GM12873 (cell line): Measurements from ENCODE around the gene ACKR3.
A peak's percentile ranks its signal among the peaks of the same experiment; 100 is the strongest.

Source experiments
- CTCF ChIP-seq: IDR thresholded peaks from 2 replicates; pipeline ENCODE4 v1.5.1; 2012; ENCODE audit warnings: low read depth, mild to moderate bottlenecking, moderate library complexity, low read length, control low read depth; ENCODE audit not compliant: insufficient read depth; ENCODE audit errors: missing control alignments

ACKR3 gene

DNA sequence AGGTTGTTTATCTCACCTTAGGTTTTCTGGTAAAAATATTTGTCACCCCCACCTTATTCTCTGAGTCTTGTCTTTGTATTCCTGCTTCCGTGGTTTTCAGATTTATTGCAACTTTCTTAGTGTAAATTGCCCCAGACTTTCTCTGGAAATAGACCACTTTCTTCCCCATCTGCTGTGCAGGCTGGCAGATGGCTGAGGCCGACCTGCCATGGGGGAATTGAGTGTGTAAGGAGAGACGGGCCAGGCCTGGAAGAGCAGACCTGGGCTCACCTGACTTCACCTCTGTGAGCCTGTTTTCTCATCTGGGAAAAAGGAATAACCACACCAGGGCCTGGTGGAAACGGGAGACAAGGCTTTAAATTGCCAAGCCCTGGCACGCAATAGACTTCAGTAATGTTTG, 44.9 kb downstream of the ACKR3 start:
- no peak for TF ChIP-seq CTCF

DNA sequence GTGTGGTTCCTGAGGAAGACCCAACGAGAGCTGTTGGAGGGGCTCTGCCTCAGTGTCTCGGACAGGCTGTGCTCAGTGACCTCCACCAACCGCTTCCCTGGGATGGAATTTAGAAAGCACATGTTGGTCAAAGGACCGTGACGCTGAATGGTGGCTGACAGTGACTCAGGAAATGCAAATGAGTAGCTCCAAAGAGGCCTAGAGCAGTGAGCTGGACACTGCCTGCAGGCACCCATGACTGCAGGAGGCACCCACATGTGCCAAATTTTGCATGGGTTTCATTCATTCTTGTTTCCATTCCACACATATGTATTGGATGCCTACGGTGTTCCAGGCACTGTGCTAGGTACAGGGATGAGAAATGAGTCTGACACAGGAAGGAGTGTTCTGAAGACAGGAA, 46.4 kb downstream of the ACKR3 start:
- no peak for TF ChIP-seq CTCF

DNA sequence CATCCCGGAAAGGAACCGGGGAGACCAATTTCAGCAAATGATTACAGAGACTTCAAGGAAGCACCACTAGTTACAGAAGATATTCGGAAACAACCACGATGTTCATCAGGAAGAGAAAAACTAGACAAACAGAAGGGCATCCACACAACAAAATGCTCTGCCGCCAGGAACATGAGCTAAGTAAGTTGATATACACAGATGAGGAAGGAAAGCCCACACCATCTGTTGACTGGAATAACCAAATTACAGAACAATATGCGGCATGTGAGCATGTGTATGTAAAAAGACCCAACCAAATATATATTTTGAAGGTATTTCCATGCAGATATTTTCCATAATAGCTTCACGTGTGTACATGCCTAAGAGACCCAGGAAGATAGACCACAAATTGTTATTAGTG, 47.0 kb downstream of the ACKR3 start:
- TF ChIP-seq CTCF, result no peak

- TF ChIP-seq CTCF, result no peak
These were observed 47.7 kb downstream of the ACKR3 start for GRCh38 chr2:236617221-236617737.

GRCh38 chr2:236617796-236618195, 48.2 kb downstream of the ACKR3 start:
- no peak for TF ChIP-seq CTCF

GRCh38 chr2:236618370-236618769, 48.7 kb downstream of the ACKR3 start:
- TF ChIP-seq CTCF, result peak; percentile 1

DNA sequence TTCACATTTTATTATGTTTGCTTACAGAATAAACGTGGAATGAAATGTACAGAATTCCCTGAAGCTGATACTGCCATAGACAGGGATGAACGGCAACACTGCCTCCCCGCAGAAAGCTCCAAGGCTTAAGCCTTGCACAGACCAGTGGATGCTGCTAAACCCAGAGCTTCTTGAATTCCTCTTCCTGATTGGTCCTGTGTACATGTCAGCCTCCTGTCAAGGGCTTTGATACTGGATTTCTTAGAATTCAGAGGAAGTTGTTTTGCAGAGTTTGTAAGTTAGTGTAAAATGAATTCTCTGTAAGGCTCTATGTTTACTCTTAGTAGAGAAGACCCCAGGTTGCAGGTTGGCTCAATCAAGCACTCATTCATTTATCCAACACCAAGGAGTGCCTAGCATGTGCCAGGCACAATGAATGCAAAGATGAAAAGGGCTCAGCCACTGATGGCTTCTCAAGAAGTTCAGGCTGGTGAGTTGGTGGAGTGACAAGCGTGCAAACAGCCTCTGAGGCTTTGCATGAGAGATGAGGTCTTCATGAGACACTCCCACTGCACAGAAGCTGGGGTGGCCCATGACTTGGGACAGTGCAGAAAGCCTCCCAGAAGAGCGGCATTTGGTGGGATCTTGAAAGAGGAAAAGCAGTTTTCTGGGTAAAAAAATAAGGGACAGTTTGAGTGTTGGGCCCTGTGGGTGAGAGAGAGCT, 50.4 kb downstream of the ACKR3 start:
- no peak for TF ChIP-seq CTCF

DNA sequence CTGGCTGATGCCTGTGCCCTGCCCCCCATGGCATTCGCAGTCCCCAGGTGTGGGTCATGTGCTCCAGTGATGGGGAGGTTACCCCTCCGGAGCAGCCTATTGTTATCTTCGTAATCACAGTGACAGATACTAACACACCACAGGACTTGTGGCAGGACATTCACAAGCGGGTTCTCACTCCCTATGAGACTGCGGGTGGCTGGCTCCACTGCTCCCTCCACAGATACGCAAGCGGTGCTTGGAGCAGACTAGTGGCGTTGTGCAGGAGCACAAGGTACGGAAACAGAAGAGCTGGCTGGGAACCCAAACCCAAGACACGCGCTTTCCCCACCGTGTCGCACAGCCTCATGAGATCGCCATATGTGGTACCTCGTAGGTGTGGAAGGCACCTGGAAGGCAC, 52.2 kb downstream of the ACKR3 start:
- no peak for TF ChIP-seq CTCF
